ENCODE results near the gene IQGAP1.

DNA sequence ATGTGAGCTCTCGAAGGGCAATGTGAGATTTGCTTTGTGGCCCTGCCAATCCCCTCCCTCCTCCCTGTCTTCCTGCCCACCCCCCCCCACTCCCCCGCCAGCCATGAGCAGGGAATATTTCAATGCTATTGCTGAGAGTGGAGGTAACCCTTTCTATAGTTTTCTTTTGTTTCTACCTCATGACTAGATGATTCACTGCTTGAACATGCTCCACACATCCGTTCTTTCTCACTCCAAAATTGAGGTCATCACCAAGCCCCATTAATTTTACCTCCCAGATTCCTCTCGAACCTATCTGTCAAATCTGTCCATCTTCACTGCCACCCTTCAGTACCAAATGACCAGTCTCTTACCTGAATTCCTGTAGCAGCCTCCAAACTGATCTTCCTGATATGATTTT is 23.8 kb upstream of the IQGAP1 start:
- TF ChIP-seq, protein P1, sequence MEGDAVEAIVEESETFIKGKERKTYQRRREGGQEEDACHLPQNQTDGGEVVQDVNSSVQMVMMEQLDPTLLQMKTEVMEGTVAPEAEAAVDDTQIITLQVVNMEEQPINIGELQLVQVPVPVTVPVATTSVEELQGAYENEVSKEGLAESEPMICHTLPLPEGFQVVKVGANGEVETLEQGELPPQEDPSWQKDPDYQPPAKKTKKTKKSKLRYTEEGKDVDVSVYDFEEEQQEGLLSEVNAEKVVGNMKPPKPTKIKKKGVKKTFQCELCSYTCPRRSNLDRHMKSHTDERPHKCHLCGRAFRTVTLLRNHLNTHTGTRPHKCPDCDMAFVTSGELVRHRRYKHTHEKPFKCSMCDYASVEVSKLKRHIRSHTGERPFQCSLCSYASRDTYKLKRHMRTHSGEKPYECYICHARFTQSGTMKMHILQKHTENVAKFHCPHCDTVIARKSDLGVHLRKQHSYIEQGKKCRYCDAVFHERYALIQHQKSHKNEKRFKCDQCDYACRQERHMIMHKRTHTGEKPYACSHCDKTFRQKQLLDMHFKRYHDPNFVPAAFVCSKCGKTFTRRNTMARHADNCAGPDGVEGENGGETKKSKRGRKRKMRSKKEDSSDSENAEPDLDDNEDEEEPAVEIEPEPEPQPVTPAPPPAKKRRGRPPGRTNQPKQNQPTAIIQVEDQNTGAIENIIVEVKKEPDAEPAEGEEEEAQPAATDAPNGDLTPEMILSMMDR (IDR thresholded peaks at IDR 0.05) = no peak
- TF ChIP-seq POLR2A (IDR thresholded peaks at IDR 0.05) = no peak

Measured in Peyer's patch (tissue), 4 donors.